ENCODE data around the gene DSCAML1.

DNA sequence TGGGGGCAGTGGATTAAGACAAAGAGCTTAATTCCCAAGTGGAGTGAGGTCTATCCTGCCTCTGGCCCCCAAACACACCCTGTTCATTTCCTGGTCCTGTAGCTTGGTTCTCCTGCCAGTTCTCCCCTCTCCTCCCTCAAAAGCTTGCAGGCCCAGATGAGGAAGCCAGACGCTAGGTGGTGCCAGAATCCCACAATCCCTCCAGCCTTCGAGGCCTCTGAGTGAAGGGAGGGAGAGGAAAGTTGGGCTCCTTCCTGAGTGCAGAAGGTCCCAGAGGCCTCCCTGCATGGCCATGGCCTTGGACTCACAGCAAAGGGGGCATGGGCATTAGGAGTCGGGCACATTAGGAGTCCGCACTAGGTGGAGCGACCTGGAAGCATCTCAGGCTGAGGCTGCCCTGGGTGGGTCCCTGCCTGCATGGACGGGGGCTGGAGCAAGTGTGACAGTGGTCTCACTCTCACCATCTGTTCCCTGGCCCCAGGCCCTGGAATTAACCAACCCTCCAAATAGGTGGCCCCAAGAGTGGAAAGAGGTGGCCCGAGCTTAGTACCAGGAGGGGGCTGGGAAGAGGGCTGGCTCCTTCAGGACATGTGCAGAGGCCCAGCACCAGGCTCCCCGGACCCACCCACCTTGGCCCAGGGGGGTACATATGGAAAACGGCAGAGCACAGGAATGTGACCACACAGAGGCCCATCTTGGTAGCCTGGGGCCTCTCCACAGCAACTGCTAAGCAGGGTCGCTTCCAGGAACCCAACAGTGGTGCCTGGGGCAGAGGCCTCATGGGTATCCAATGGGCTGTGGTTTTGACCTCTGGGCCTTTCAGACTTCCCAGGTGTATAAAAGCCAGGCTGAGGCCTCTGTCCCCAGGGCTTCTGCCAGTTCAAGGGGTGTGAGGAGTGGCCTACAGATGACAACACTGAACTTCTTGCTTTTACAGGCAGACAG lies 22.4 kb upstream of the DSCAML1 start:
- TF ChIP-seq, protein P1, sequence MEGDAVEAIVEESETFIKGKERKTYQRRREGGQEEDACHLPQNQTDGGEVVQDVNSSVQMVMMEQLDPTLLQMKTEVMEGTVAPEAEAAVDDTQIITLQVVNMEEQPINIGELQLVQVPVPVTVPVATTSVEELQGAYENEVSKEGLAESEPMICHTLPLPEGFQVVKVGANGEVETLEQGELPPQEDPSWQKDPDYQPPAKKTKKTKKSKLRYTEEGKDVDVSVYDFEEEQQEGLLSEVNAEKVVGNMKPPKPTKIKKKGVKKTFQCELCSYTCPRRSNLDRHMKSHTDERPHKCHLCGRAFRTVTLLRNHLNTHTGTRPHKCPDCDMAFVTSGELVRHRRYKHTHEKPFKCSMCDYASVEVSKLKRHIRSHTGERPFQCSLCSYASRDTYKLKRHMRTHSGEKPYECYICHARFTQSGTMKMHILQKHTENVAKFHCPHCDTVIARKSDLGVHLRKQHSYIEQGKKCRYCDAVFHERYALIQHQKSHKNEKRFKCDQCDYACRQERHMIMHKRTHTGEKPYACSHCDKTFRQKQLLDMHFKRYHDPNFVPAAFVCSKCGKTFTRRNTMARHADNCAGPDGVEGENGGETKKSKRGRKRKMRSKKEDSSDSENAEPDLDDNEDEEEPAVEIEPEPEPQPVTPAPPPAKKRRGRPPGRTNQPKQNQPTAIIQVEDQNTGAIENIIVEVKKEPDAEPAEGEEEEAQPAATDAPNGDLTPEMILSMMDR (IDR thresholded peaks at IDR 0.05; ENCODE audit: control extremely low read depth in 1 of 3, insufficient read depth in 1 of 3, low read depth in 1 of 3, low read length in 3 of 3) = peak in 2 of 3 experiments; percentile 88 to 95; a peak in 3 of 4 replicates
- TF ChIP-seq JUND (IDR thresholded peaks at IDR 0.05; ENCODE audit: low read length) = no peak
- TF ChIP-seq TAF1 (IDR thresholded peaks at IDR 0.05; ENCODE audit: low read depth, low read length) = no peak
- no peak for TF ChIP-seq CHD1 (IDR thresholded peaks at IDR 0.05; ENCODE audit: low read depth, low read length)
- TF ChIP-seq POLR2A (IDR thresholded peaks at IDR 0.05; ENCODE audit: control extremely low read depth in 1 of 2, low read depth in 2 of 2, low read length in 2 of 2) = no peak
- no peak for TF ChIP-seq POLR2AphosphoS5 (IDR thresholded peaks at IDR 0.05; ENCODE audit: low read depth, low read length)
- TF ChIP-seq MAX (IDR thresholded peaks at IDR 0.05) = no peak
- TF ChIP-seq, protein P2, sequence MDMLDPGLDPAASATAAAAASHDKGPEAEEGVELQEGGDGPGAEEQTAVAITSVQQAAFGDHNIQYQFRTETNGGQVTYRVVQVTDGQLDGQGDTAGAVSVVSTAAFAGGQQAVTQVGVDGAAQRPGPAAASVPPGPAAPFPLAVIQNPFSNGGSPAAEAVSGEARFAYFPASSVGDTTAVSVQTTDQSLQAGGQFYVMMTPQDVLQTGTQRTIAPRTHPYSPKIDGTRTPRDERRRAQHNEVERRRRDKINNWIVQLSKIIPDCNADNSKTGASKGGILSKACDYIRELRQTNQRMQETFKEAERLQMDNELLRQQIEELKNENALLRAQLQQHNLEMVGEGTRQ (IDR thresholded peaks at IDR 0.05; ENCODE audit: low read length) = no peak
- TF ChIP-seq ZNF274 (IDR thresholded peaks at IDR 0.05; ENCODE audit: borderline replicate concordance, extremely low read depth, low read length) = no peak
- no peak for TF ChIP-seq BACH1 (IDR thresholded peaks at IDR 0.05; ENCODE audit: low read length)

All from H1 (cell line).